Activated CD4-positive, alpha-beta T cell treated with anti-CD3 and anti-CD28 coated beads for 1 hour (primary cell): ENCODE measurements around the gene CD82.

Experiments used
- DNase-seq: peaks from one replicate; pipeline ENCODE4 v3.0.0-alpha.2; 2020

The CD82 gene

DNA sequence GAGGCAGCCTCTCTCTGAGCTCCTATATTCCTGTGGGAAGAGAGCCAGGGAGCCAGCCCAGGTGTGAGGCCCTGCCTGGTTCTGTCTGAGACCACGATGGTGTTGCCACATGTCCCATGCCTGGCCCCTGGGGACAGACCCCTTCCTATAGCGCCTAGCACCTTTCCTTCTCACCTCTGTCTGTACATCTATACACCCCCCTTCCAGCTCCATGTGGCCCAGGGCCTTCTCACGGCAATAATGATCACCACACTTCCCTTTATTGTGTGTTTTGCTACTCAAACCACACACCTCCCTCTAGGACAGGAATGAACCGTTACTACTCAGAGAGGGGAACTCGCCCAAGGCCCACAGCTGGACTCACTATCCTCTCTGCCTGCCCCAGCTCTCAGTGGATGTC lies 12.8 kb downstream of the CD82 start:
- no peak for DNase-seq

DNA sequence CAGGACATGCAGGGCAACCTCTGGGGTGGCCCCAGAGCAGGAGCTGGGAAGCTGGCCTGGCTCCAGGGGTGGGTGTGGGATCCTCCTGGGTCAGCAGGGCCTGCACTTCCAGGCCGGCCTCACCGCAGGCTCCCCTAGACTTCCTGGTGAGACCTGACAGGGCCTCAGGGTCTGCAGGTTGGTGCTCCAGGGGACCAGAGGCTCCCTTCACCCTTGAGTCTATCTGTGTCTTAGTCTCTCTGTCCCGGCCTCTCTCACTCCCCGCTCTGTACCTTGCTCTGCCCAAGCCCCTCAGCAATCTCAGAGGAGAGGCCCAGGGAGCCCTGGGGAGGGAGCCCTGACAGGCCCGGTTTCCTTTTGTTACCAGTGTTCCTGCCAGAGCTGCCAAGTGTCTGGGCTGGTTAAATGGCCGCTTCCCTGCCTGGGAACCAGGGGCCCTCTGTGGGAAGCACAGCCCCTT lies 13.9 kb downstream of the CD82 start:
- DNase-seq, result no peak

DNA sequence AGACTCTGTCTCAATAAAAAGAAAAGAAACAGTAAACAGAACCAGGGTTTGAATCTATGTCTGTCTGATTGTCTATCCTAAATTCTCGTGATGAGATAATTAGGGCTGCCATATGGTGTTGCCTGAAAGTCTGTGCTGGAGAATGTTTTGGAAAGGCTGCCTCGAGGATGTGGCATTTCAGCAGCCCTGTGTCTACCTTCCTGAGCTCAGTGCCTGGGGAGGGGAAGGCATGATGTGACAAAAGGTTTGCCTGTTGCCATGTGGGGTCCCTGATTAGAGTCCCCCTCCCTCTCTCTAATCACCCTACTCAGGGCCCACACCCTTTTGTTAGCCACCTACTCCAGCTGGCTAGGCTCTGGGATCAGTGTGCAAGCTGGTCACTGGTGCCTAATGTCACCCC lies 15.2 kb downstream of the CD82 start:
- no peak for DNase-seq

DNA sequence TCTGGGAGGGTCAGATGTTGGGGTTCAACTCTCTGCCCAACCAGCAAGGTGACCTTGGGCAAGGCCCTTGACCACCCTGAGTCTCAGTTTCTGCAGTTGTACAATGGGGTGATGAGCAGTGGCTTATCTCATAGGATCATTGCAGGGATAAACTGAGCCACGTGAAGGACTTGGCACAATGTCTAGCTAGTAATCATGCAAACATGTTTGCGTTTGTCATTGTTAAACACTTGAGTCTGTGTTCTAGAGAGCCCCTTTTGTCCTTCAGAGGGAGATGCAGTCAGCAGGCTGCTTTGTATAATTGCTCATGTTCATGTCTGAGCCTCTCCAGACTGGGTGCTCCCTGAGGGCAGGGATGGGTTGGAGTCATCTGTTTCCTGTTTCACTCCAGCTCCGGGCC lies 15.8 kb downstream of the CD82 start:
- no peak for DNase-seq

DNA sequence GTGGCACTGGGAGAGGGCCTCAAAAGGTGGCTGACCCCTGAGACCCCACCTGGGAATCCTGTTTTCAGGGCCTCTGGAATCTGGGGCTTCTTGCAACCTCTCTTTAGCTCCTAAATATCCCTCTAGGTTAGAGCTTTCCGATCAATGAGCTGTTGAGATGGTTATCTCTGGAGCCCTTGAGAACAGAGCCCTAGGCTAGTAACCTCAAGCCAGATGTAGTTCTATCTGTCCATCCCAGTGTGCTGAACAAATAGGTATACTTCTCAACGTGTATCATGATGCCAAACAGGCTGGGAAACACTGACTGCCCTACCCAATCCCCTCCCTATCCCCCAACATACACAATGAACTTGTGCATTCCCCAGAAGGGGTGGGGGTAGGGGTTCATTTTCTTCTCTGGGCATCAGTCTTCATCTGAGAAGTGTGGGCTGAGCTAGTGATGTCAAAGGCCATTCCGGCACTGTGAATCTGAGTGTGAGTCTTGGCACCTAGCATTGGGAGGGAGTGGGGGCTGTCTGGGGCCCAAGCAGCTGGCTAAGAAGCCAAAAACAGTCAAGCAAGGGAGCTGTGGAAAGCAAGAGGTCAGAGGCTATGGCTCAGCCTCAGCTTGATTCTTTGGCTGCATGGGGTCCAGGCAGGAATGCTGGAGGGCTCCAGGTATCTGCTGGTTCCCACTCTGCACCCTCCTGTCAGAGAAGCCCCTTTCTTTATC lies 17.3 kb downstream of the CD82 start:
- no peak for DNase-seq

DNA sequence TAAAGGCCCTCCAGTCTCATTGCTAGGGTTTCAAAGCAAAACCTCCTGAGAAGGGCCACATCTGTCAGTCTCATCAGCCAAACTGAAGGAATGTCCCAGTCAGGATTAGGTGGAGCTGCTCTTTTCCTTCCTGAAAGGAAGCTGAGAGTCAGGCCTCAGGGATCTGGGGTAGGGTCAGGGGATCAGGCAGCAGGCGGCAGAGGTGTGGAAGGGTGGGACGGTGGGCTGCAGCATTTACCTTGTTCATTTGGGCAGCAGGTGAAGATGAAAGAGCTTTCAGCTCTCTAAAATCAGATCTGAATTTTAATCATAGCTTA lies 17.8 kb downstream of the CD82 start:
- DNase-seq, result no peak

DNA sequence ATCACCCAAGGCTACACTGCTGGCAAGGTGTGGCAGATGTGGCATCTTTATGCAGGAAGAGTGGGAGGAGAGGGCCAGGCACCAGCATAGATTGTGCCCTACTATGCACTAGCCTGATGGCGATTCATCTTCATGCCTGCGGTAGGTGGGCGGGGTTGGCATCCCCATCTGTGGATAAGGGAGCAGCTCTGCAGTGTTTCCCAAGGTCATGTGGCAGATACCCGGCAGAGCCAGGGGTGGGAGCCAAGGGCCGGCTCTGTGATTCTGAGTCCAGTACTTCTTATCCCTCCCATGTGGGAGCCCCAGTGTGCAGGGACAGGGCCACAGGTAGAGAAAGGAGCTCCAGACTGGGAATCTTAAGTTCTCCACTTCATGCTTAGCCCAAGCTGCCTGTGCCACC lies 20.0 kb downstream of the CD82 start:
- DNase-seq, result no peak

DNA sequence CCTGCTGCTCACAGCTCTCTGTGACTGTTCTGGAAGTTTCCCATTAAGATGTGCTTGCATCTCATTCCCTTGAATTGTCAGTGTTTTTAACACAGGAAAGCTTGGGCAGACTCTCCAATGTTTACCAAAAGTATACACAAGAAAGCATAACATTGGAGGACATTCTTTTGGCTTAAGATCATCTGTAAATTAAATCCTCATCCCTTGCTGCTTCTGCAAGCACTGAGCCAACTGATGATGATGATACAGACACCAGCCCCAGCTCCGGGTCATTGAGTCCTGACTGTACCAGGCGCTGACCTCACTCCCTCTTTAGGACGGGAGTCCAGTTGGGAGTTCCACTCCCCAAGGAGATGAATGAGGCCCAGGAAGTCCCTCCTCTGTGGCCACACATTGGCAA lies 23.8 kb downstream of the CD82 start:
- no peak for DNase-seq

DNA sequence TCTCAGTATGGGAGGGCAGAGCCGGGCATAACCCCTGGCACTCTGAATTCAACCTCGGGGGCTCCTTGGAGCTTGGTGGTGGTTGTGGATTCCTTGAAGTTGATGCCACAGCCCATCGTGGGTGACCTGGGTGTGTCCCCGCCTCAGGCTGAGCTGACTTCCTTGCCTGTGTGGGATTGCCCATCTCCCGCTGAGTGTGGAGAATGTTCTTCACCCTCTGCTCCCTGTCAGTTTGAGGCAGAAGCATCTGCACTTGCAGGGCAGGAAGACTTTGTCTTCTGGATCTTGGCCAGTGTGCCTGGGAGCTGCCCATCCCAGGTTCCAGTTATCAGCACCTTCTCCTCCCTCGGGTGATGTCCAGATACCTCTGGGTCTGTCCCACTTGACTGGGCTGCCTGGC lies 25.3 kb downstream of the CD82 start:
- DNase-seq, result no peak

DNA sequence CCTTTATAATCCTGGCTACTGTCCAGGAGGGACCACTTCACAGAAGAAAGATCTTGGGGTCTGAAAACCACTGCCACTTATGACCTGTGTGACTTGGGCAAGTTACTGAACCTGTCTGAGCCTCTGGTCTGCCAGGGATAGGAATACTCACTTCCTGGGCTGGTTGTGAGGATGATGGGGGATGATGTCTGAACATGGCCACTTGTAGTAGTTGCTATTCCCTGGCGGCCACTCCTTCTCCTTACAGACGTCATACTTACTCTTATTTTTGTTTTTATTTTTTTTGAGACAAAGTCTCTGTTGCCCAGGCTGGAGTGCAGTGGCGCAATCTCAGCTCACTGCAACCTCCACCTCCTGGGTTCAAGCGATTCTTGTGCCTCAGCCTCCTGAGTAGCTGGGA lies 26.1 kb downstream of the CD82 start:
- no peak for DNase-seq

DNA sequence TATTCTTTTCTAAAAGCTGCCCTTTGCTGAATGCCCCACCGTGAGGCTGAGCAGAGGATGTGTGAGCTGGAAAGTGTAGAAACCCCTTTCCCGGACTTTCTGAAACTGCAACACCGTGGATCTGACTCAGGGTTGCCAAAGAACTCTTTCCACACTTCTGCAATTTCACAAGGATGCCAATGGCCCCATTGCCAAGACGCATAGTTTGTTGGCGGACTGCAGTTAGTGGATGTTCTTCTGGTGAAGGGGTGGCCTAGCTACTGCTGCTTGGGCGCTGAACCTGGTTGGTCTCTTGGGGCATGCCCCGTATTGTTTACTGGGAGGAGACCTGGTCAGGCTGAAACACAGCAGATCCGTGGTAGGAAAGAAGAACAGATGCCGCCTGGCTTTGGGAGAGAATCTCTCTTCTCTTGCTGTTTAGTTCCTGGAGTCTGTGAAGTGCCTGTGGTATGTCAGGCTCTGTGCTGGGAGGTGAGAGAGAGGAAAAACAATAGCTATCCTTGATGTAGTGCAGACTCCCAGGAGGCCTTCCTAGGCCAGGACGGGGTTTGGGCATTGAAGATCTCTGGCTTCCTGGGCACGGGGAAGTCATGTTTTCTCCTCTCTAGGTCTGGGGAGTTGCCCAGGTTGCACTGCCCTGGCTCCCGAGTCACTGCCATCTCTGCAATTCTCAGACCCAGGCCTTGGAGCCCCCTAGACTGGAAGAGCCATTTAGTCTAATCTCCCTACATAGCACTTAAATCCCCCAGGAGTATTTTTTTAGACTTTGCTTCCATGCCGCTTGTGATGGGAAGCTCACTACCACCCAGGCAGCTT lies 26.9 kb downstream of the CD82 start:
- DNase-seq, result no peak

DNA sequence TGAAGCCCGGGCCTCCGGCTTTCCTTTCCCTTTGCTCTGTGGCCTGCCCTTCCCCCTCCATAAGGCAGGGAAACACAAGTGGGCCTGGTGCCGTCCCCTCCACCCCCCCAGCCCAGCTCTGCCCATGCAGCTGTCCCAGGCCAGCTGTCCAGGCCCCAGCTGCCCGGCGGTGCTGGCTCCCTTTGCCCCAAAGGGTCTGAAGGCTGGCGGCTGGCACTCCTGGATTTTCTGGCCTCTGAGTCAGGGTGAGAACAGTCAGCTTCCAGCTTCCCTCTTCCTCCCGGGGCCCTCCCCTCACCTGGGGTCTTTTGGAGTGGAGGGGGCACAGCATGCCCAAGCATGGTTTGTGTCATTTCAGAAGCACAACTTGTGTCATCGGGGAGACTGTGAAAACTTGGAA lies 27.8 kb downstream of the CD82 start:
- no peak for DNase-seq

DNA sequence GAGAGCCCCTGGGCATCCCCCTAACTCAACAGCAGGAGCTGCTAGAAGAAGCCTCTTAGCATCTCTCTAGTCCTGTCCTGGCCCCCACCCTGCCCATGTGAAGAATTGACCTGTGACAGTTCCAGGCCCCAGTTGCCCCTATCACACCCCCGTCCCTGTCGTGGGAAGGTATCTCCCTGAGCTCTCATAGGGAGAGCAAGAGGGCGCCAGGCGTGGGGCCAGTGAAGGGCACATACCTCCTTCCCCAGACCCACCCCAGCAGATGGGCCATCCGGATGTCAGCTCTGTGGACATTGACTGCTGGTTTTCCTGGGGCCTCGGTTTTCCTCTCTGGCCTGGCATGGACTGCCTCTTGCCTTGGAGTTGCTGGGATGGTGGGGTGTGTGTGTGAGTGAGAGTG lies 29.5 kb downstream of the CD82 start:
- no peak for DNase-seq

DNA sequence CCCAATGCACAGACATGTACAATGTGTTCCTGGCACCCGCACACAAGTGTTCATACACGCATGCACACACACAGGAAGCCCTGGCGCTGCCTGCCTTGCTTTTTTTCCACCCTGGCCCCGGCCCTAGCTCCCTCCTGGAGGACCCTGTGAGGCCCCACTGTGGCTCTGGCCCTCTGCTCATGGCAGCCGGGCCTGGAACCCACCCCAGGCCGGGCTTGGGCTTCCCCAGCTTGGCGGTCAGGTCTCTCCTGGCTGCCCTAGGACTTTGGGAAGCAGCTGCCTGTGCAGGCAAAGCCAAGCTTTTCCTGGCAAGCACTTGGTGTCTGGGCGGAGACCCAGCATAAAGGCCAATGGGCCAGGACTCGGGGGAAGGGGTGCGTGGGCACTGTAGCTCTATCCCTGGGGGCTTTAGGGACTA lies 30.5 kb downstream of the CD82 start:
- DNase-seq, result no peak

DNA sequence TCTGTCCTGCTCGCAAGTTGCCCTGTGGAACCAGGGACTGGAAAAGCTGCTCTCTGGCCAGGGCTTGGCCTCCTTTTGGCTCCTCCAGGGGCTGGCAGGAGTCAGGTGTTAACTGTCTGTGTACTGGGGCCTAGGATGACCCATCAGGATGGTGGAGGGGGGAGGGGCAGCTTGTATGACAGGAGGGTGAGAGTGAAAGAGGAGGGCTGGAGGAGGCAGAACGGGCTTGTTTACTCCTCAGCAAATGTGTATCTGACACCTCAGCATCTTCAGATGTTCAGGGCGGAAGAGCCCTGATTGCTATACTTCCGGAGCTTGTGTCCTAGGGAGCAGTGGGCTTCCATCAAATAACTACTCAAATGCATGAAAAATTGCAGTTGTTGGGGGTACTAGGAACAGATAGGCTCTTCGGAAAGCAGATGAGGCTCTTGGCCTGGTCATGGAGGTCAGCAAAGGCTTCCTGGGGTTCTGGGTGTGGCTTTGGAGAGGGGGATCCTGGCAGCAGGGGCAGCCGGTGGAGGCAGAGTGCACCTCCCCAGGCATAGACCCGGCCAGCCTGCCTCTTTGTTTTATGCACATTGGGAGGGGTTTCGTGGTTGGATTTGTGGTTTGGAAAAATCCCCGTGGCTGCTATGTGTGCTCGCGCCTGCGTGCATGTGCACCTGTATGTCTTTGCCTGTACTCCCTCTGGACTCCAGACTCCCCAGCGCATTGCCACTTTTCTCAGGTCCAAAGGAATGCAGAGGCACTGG lies 31.2 kb downstream of the CD82 start:
- DNase-seq, result peak; percentile 51

DNA sequence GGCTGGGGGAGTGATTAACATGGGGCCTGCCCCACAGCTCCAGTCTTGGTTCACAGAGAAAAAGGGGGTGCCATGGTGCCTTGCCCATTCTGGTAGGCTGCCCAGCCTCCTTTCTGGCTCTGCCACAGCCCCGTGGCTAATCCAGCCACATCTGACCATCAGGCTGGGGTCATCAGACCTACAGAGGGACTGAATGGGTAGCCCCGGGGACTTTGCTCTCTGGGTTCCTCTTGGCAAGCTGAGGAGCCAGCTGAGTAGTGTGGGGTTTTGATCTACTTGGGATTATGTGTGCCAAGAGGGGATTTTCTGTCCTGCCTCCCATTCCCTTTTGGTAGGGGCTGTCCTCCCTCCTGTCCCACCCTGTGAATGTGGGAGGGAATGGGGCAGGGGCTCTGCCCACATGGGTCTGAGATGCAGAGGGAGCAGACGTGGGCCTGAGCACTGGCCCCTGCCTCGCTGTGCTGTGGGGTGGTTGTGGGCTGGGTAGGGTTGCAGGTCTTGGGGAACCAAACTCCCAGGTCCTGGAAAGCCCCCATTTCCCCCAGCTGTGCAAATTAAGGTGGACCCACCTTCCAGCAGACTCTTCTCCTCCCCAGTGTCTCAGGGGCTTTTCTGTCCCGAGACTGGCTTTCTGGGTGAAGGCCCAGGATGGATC lies 32.0 kb downstream of the CD82 start:
- DNase-seq, result no peak

DNA sequence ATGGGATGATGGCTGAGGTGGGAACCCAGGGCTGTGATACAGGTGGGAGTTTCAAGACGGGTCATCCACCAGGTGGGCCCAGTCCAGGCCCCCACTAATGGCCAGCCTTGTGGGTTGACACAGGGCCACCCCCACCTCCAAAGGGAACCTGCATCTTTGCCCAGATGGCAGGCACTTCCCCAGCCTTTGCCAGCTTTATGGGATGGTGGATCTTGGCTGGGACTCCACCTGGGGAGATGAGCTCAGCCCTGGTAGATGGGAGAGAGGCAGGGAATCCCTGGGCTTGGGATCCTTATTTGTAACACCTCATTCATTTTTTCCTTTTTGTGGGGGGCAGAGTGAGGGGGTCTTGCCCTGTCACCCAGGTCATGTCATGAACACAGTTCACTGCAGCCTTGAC lies 33.4 kb downstream of the CD82 start:
- DNase-seq, result no peak

DNA sequence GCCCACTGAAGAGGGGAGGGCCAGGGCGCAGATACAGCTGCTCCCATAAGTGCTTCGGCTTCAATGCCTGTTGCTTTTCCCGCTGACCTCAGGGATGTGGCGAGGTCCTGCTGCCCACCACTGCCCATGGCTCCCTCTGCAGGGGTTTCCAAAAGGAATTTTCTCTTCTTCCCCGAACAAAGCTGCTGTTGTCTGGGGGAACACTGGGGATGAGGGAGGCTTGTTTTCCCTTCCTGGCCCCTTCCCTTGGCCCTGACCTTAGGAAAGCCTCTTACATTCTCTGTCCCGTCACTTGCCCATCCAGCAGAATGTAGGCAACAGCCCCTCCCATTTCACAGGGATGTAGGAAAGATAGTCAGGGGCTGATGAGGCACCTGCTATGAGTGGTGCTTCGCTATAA lies 34.8 kb downstream of the CD82 start:
- DNase-seq, result no peak

DNA sequence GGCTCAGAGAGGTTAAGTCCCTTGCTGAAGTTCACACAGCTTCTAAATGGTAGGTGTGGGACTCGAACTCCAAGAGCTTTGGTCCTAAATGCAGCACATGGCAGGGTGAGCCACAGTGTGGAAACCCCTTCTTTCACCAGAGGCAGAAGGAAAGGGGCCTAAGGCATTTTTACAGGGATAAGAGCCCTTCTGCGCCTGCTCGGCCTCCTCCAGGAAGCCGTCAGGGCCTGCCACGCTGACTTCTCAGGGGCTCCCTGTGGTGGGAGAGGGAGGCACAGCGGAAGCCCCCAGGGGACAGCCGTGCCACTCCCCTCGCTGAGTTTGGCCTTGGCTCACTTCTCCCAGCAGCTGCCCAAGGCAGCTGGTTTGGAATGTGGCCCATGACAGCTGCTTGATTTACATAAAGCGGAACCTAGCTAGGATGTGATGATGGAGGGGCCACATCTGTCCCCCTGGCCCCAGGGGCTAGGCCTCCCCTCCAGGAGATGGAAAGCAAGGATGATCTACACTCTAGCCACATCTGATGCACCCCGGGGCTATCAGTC lies 35.4 kb downstream of the CD82 start:
- DNase-seq, result no peak

DNA sequence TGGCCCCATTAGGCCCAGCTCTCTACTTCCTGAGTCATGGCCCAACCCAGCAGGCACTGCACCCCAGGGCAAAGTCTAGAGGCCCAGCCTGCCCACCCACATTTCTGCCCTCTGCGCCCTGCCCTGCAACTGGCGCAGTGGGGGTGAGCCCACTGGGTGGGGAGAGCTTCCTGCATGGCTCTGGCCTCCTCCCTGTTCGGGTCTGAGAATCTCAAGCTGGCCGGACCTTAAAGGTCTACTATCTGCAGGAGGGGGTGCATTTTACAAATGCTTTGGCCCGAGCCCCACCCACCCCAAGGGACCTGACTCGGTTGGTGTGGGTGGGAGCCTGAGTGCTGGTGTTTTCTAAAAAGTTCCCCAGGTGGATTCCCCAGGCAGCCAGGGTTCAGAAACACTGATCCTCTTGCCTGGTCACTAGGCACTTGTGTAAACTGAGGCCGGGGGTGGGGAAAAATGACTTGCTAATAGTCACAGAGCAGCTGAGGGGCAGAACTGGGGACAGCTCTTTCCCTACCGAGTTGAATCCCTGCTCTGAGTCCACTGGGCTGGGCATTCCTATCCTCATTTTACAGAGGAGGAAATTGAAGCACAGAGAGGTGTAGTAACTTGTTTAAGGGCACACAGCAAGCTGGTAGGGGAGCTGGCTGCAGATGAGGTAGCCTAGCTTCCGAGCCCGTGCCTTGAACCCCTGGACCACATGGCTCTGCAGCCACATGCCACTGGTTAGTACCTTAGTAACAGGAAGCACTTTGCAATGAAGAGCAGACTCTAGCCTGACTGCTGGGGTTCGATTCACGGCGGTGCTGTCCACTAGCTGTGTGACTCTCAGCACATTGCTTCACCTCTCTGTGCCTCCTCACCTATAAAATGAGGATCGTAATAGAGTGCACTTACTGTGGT lies 36.3 kb downstream of the CD82 start:
- no peak for DNase-seq

DNA sequence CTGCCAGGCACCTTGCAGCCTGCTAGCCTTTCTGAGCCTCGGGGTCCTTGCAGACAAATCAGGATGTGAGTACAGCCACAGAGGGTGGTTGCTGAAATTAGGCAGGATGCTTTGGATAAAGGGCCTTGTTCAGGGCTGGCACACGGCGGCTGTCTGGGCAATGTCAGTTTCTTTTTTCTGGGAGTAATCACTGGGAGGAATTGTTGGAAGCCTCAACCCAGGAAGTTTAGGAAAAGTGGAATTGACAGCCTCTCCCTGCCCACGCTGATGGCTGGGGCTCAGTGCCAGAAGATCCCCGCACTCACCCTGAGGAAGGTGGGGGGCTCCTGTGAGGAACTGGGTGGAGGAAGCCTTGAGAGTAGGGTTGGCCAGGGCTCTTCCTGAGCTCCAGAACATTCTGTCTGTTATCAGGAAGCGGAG lies 37.4 kb downstream of the CD82 start:
- no peak for DNase-seq

DNA sequence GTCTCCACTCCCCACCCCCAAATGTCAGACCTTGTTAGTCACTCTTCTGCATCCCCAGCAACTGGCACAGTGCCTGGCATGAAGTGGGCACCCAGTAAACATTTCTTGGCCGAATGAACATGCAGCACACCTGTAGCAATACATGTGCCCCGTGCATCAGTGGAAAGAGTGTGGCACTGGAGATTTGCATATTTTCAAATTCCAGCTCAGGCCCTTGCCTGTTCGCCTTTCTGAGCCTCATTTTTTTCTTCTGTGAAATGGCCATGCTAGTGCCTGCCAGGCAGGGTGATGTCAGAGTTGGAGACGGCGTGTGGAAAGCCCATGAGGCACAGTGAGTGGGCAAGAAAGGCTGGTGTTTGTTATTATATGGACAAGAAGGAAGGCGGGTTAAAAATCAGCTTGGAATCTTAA lies 38.7 kb downstream of the CD82 start:
- DNase-seq, result no peak
